WTC11 (cell line): Measurements from ENCODE around the gene TWIST2. TPM values are rescaled to one million over a fixed set of nuclear protein-coding genes. Genes with fewer than 3 reads are reported as not detected.

ENCODE experiments used
- ATAC-seq: fragments of 200-7000 bp; cut with Tn5 transposase; 2 replicates; pipeline ENCODE4 v1.10.0; 2021; ENCODE audit warnings: mild to moderate bottlenecking, moderate library complexity
- CTCF ChIA-PET: fragments of 300-600 bp; sonication (Branson Sonifier 250); formaldehyde crosslinking; loops from one replicate; lab custom pipeline; 2021; ENCODE audit warnings: antibody characterized with exemption; lab: Charles Lee
- POLR2A ChIA-PET: fragments of 350-600 bp; sonication (Branson Sonifier 250); formaldehyde crosslinking; loops from one replicate; lab custom pipeline; 2021; ENCODE audit warnings: antibody characterized with exemption; lab: Charles Lee
- DNase-seq: peaks from one replicate; pipeline ENCODE4 v3.0.0; 2021; ENCODE audit warnings: low spot score
- H3K27ac Mint-ChIP-seq: 2 replicates; pipeline ENCODE4 v1.8.0; 2021; ENCODE audit warnings: mixed read lengths
- H3K27me3 Mint-ChIP-seq: 2 replicates; pipeline ENCODE4 v1.8.0; 2021; ENCODE audit warnings: low read depth, mild to moderate bottlenecking, moderate library complexity, mixed read lengths
- H3K36me3 Mint-ChIP-seq: 2 replicates; pipeline ENCODE4 v1.8.0; 2021; ENCODE audit warnings: mixed read lengths
- H3K4me1 Mint-ChIP-seq: 2 replicates; pipeline ENCODE4 v1.8.0; 2022; ENCODE audit warnings: mixed read lengths
- H3K4me3 Mint-ChIP-seq: 2 replicates; pipeline ENCODE4 v1.8.0; 2021; ENCODE audit warnings: mild to moderate bottlenecking, moderate library complexity, mixed read lengths
- H3K9me3 Mint-ChIP-seq: 2 replicates; pipeline ENCODE4 v1.8.0; 2021; ENCODE audit warnings: mixed read lengths
- ATF1 ChIP-seq: sonication (generic); formaldehyde crosslinking; IDR thresholded peaks from 2 replicates; pipeline ENCODE4 v1.8.1; 2023; ENCODE audit warnings: mild to moderate bottlenecking, moderate library complexity, missing genetic modification reagents
- ATF6 ChIP-seq: sonication (generic); formaldehyde crosslinking; IDR thresholded peaks from 2 replicates; pipeline ENCODE4 v1.8.1; 2023; ENCODE audit warnings: mild to moderate bottlenecking, missing genetic modification reagents
- CDX4 ChIP-seq: fragments of 250-450 bp; sonication (Bioruptor Pico); IDR thresholded peaks from 2 replicates; pipeline ENCODE4 v1.9.0; 2021; ENCODE audit warnings: moderate library complexity, mild to moderate bottlenecking, inconsistent platforms, borderline replicate concordance
- ELF4 ChIP-seq: sonication (generic); formaldehyde crosslinking; IDR thresholded peaks from 2 replicates; pipeline ENCODE4 v1.8.1; 2022; ENCODE audit warnings: low read depth, mild to moderate bottlenecking, moderate library complexity, missing genetic modification reagents
- FOXJ3 ChIP-seq: sonication (generic); formaldehyde crosslinking; IDR thresholded peaks from 2 replicates; pipeline ENCODE4 v1.9.0; 2021; ENCODE audit warnings: missing genetic modification reagents, mild to moderate bottlenecking, borderline replicate concordance
- FOXP4 ChIP-seq: sonication (generic); formaldehyde crosslinking; IDR thresholded peaks from 2 replicates; pipeline ENCODE4 v1.8.0; 2022; ENCODE audit warnings: mild to moderate bottlenecking, missing genetic modification reagents
- MAX ChIP-seq: sonication (generic); formaldehyde crosslinking; IDR thresholded peaks from 2 replicates; pipeline ENCODE4 v1.8.0; 2022; ENCODE audit warnings: mild to moderate bottlenecking, missing genetic modification reagents
- MLX ChIP-seq: sonication (generic); formaldehyde crosslinking; IDR thresholded peaks from 2 replicates; pipeline ENCODE4 v1.8.1; 2023; ENCODE audit warnings: mild to moderate bottlenecking, missing genetic modification reagents, moderate library complexity
- MYBL2 ChIP-seq: sonication (generic); formaldehyde crosslinking; IDR thresholded peaks from 2 replicates; pipeline ENCODE4 v1.8.1; 2023; ENCODE audit warnings: mild to moderate bottlenecking, moderate library complexity, missing genetic modification reagents
- NFYB ChIP-seq: sonication (generic); formaldehyde crosslinking; conservative IDR thresholded peaks from 2 replicates; pipeline ENCODE4 v1.8.0; 2022; ENCODE audit warnings: low read depth, missing genetic modification reagents
- RELA ChIP-seq: sonication (generic); formaldehyde crosslinking; IDR thresholded peaks from 2 replicates; pipeline ENCODE4 v1.8.1; 2022; ENCODE audit warnings: missing genetic modification reagents, mild to moderate bottlenecking, borderline replicate concordance
- RORB ChIP-seq: fragments of 250-450 bp; sonication (Bioruptor Pico); IDR thresholded peaks from 2 replicates; pipeline ENCODE4 v1.9.0; 2021; ENCODE audit warnings: mild to moderate bottlenecking
- SMAD4 ChIP-seq: sonication (generic); formaldehyde crosslinking; IDR thresholded peaks from 2 replicates; pipeline ENCODE4 v1.8.0; 2022; ENCODE audit warnings: mild to moderate bottlenecking, missing genetic modification reagents
- SOX15 ChIP-seq: fragments of 250-450 bp; sonication (Bioruptor Pico); IDR thresholded peaks from 2 replicates; pipeline ENCODE4 v1.9.0; 2021; ENCODE audit warnings: mild to moderate bottlenecking
- STAT6 ChIP-seq: sonication (generic); formaldehyde crosslinking; conservative IDR thresholded peaks from 2 replicates; pipeline ENCODE4 v1.8.1; 2023; ENCODE audit warnings: mild to moderate bottlenecking, low read depth, missing genetic modification reagents, moderate library complexity
- TEAD1 ChIP-seq: sonication (generic); formaldehyde crosslinking; IDR thresholded peaks from 2 replicates; pipeline ENCODE4 v1.8.0; 2022; ENCODE audit warnings: mild to moderate bottlenecking, missing genetic modification reagents
- ZNF281 ChIP-seq: sonication (generic); formaldehyde crosslinking; IDR thresholded peaks from 2 replicates; pipeline ENCODE4 v1.8.0; 2023; ENCODE audit warnings: mild to moderate bottlenecking, missing genetic modification reagents
- ZNF396 ChIP-seq: fragments of 250-450 bp; sonication (Bioruptor Pico); IDR thresholded peaks from 2 replicates; pipeline ENCODE4 v1.8.0; 2021; ENCODE audit warnings: mild to moderate bottlenecking, moderate library complexity, borderline replicate concordance
- ZNF512 ChIP-seq: sonication (generic); formaldehyde crosslinking; IDR thresholded peaks from 2 replicates; pipeline ENCODE4 v1.8.1; 2022; ENCODE audit warnings: missing genetic modification reagents, borderline replicate concordance
- total RNA-seq: library from RNA; stranded (reverse); gene quantifications from 3 replicates; pipeline ENCODE4 v1.2.3, GENCODE V29; 2021

The TWIST2 gene
- total RNA-seq, 1 experiment from 2014 or later = 5.7 TPM

- TF ChIP-seq STAT6 (no peak), MAX (no peak), ATF1 (no peak), MYBL2 (CRISPR knock-in tag) (no peak), CDX4 (CRISPR knock-in tag) (no peak)
Measured at GRCh38 chr2:238904716-238905115, 56.8 kb downstream of the TWIST2 start (continued).

- ChIA-PET CTCF (no interaction called here), POLR2A (no interaction called here)
- TF ChIP-seq SOX15 (CRISPR knock-in tag) (no peak), SMAD4 (CRISPR knock-in tag) (no peak), RORB (no peak), FOXJ3 (CRISPR knock-in tag) (no peak), TEAD1 (no peak), ELF4 (CRISPR knock-in tag) (no peak), MLX (no peak), RELA (CRISPR knock-in tag) (no peak), NFYB (CRISPR knock-in tag) (no peak)
- Mint-ChIP-seq H3K9me3 (0 out of 2 replicates have a peak, but pooled peaks cover 3% of the 10 kb centered on the region), H3K4me3 (no peak overlapping the region), H3K27me3 (no peaks in the 10 kb centered on the region; the same call in 1 of the 2 replicates), H3K27ac (no peak overlapping the region), H3K36me3 (no peaks in the 10 kb centered on the region), H3K4me1 (peaks cover under 1% of the 10 kb centered on the region; the same call in 1 of the 2 replicates)
- DNase-seq (no peak), ATAC-seq (no peak)
Measured at GRCh38 chr2:238905224-238905623, 57.3 kb downstream of the TWIST2 start.

- Mint-ChIP-seq H3K4me3 (no peak overlapping the region), H3K27me3 (no peaks in the 10 kb centered on the region; the same call in 1 of the 2 replicates), H3K27ac (no peak overlapping the region), H3K4me1 (peaks cover 2% of the 10 kb centered on the region; the same call in 1 of the 2 replicates), H3K9me3 (0 out of 2 replicates have a peak, but pooled peaks cover 3% of the 10 kb centered on the region), H3K36me3 (no peaks in the 10 kb centered on the region)
- POLR2A ChIA-PET = no interaction called here
- CTCF ChIA-PET = no interaction called here
- DNase-seq (no peak), ATAC-seq (no peak)
- TF ChIP-seq MLX = no peak
- TF ChIP-seq ZNF512 (CRISPR knock-in tag) = no peak
- TF ChIP-seq ZNF281 (CRISPR knock-in tag) = no peak
- no peak for TF ChIP-seq CDX4 (CRISPR knock-in tag)
- TF ChIP-seq ATF6 (CRISPR knock-in tag) = no peak
- TF ChIP-seq ZNF396 (CRISPR knock-in tag) = no peak
- TF ChIP-seq FOXP4 = no peak
- no peak for TF ChIP-seq ELF4 (CRISPR knock-in tag)
Measured at GRCh38 chr2:238905644-238906043, 57.8 kb downstream of the TWIST2 start.
